ENCODE results near the gene RBAK.

DNA sequence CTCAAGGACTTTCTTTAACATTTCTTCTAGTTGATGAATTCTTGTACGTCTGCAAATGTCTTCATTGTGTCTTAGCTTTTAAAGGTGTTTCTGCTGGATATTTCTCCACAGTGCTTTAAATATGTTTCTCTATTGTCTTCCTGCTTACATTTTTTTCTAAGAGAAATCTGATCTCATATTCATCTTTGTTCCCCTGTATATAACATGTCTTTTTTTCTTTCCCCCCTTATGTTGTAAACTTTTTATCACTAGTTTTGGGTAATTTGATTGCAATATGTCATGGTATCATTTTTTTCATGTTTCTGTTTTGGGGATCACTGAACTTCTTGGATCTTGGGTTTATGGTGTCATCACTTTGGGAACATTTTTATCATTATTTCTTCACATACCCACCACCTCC lies 7.5 kb downstream of the RBAK start:
- TF ChIP-seq, protein P1, sequence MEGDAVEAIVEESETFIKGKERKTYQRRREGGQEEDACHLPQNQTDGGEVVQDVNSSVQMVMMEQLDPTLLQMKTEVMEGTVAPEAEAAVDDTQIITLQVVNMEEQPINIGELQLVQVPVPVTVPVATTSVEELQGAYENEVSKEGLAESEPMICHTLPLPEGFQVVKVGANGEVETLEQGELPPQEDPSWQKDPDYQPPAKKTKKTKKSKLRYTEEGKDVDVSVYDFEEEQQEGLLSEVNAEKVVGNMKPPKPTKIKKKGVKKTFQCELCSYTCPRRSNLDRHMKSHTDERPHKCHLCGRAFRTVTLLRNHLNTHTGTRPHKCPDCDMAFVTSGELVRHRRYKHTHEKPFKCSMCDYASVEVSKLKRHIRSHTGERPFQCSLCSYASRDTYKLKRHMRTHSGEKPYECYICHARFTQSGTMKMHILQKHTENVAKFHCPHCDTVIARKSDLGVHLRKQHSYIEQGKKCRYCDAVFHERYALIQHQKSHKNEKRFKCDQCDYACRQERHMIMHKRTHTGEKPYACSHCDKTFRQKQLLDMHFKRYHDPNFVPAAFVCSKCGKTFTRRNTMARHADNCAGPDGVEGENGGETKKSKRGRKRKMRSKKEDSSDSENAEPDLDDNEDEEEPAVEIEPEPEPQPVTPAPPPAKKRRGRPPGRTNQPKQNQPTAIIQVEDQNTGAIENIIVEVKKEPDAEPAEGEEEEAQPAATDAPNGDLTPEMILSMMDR (IDR thresholded peaks at IDR 0.05; ENCODE audit: low read length): no peak
- no peak for TF ChIP-seq EZH2 (IDR thresholded peaks at IDR 0.05; ENCODE audit: borderline replicate concordance, low read length)
